Neutrophil (primary cell): ENCODE measurements around the gene CTSH.
"Not testable (repeated sequence)": the region's sequence is repeated elsewhere in the genome, so short reads cannot be mapped to it uniquely, and the experiment has no call there.

Experiments used
- H3K27ac ChIP-seq: fragments of 200-600 bp; sonication (generic); 2 replicates; pipeline ENCODE4 v1.5.1; 2016; ENCODE audit warnings: mild to moderate bottlenecking, moderate library complexity
- H3K27me3 ChIP-seq: fragments of 200-600 bp; sonication (generic); 2 replicates; pipeline ENCODE4 v1.6.0; 2016; ENCODE audit warnings: mild to moderate bottlenecking
- H3K36me3 ChIP-seq: fragments of 200-600 bp; sonication (generic); 2 replicates; pipeline ENCODE4 v1.5.1; 2017
- H3K4me1 ChIP-seq, 2 experiments: fragments of 200-600 bp in 1 of 2; sonication (generic) in 1 of 2; 1 replicate in 1 of 2; 2 replicates in 1 of 2; pipeline versions ENCODE4 v1.5.1 to v1.6.1; 2013 to 2016; ENCODE audit warnings: low read depth in 1 of 2, low read length in 1 of 2, mild to moderate bottlenecking in 1 of 2, moderate library complexity in 1 of 2; ENCODE audit not compliant: control insufficient read depth in 1 of 2, insufficient read depth in 1 of 2
- H3K4me3 ChIP-seq, 2 experiments: fragments of 200-600 bp in 1 of 2; sonication (generic) in 1 of 2; 1 replicate in 1 of 2; 2 replicates in 1 of 2; pipeline ENCODE4 v1.5.1; 2013 to 2016; ENCODE audit warnings: low read depth in 1 of 2, low read length in 1 of 2, mild to moderate bottlenecking in 1 of 2, moderate library complexity in 1 of 2
- H3K9me3 ChIP-seq: fragments of 200-600 bp; sonication (generic); 2 replicates; pipeline ENCODE4 v1.5.1; 2016
- TF ChIP-seq, protein P1 (sequence below): fragments of 200-600 bp; sonication (generic); IDR thresholded peaks from 2 replicates; pipeline ENCODE4 v1.5.1; 2016; ENCODE audit warnings: antibody characterized with exemption

Gene CTSH

GRCh38 chr15:78873793-78874765 is 70.8 kb downstream of the CTSH start:
- H3K27me3 ChIP-seq = no peaks in the 10 kb centered on the region
- H3K9me3 ChIP-seq = no peaks in the 10 kb centered on the region

DNA sequence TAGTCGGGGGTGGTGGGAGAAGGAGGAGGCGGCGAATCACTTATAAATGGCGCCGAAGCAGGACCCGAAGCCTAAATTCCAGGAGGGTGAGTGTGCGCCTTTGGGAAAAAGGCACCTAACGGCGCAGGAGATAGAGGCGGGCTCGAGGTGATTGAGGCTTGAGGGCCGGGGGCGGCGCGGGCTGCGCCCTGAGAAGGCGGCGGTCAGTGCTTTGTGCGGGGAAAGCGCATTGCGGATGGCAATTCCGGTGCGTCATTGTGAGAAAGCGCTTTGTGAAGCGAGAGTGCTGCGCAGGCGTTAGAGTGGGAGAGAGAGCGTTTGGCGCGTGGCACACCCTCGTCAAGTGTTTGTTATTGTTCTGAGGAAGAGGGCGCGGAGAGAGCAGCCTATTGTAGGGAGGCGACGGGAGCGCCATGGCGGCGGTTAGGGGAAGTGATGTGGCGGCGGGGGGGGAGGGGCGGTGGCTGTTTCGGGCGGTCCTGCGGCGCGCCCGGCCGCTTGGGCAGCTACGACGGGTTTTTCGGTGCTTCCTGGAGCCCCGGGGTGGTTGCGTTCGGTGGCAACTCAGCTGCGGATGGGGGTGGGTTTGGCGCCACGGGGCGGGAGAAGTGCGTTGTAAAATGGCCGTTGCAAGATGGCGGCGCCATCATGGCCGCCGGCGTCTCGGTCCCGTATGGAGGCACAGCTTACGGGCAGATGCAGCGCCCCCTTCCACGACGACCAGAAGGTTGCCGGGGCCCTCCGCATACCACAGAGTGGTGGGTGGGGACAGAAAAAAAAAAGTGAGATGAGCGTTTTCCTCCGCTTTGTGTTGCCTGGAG is 71.7 kb downstream of the CTSH start:
- no peaks in the 10 kb centered on the region for H3K27me3 ChIP-seq
- H3K36me3 ChIP-seq = no peaks in the 10 kb centered on the region
- peaks cover 21 to 34% of the 10 kb centered on the region in 2 experiments for H3K4me1 ChIP-seq
- peak overlapping the region; percentile 94 for H3K27ac ChIP-seq
- peak overlapping the region; percentile 77 to 99 for H3K4me3 ChIP-seq
- TF ChIP-seq, protein P1, sequence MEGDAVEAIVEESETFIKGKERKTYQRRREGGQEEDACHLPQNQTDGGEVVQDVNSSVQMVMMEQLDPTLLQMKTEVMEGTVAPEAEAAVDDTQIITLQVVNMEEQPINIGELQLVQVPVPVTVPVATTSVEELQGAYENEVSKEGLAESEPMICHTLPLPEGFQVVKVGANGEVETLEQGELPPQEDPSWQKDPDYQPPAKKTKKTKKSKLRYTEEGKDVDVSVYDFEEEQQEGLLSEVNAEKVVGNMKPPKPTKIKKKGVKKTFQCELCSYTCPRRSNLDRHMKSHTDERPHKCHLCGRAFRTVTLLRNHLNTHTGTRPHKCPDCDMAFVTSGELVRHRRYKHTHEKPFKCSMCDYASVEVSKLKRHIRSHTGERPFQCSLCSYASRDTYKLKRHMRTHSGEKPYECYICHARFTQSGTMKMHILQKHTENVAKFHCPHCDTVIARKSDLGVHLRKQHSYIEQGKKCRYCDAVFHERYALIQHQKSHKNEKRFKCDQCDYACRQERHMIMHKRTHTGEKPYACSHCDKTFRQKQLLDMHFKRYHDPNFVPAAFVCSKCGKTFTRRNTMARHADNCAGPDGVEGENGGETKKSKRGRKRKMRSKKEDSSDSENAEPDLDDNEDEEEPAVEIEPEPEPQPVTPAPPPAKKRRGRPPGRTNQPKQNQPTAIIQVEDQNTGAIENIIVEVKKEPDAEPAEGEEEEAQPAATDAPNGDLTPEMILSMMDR = peak; percentile 32
- no peaks in the 10 kb centered on the region for H3K9me3 ChIP-seq

More at GRCh38 chr15:78873793-78874765, 70.8 kb downstream of the CTSH start:
- peaks cover 2% of the 10 kb centered on the region for H3K36me3 ChIP-seq
- H3K27ac ChIP-seq = peak overlapping the region; percentile 94
- H3K4me3 ChIP-seq = peak overlapping the region; percentile 77 to 99
- TF ChIP-seq, protein P1 = no peak
- H3K4me1 ChIP-seq = peaks cover 25 to 36% of the 10 kb centered on the region in 2 experiments

DNA sequence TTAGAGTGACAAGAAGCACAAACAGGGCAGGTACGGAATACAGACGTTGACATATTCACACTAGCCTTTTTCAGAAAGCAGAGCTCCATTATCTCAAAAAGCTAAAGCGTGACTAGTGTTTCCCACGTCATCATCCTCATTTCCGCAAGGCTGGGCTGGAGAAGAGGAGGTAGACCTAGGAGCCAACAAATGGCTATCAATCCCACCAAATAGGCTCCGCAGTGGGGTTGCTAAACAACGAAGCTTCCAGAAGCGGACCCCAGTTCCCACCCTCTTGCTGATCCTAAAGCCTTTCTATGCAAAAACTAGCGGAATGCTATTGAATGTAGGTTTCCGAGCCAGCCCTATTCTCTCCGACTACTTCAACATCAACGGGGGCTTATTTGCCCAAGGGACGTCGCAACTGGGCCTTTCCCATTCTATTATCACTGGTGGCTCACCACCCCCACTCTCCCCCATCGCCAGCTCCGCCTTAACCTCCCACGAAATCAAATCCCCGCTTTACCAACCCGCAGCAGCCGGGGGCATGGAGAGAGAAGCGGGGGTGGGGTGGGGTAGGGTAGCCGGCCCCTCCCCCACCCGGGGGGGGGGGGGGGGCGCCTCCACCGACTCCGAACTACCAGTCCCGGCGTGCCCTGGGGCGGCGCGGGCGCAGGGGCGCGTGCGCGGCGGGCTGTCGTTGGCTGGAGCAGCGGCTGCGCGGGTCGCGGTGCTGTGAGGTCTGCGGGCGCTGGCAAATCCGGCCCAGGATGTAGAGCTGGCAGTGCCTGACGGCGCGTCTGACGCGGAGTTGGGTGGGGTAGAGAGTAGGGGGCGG is 72.5 kb downstream of the CTSH start, which contains the start of gene MORF4L1:
Gene MORF4L1, plus strand, starts transcription at position 736 of the 817 bp plus-strand sequence. CDS start 128 bp downstream, outside the sequence.
- Histone ChIP-seq H3K27ac (peak within 1 kb of the TSS; percentile 94), H3K36me3 (no peaks in the 10 kb centered on the region), H3K4me3 (peak within 1 kb of the TSS; percentile 77 to 99), H3K4me1 (peaks cover 21 to 33% of the 10 kb centered on the region in 2 experiments), H3K27me3 (no peaks in the 10 kb centered on the region), H3K9me3 (no peaks in the 10 kb centered on the region)
- TF ChIP-seq, protein P1 = no peak

DNA sequence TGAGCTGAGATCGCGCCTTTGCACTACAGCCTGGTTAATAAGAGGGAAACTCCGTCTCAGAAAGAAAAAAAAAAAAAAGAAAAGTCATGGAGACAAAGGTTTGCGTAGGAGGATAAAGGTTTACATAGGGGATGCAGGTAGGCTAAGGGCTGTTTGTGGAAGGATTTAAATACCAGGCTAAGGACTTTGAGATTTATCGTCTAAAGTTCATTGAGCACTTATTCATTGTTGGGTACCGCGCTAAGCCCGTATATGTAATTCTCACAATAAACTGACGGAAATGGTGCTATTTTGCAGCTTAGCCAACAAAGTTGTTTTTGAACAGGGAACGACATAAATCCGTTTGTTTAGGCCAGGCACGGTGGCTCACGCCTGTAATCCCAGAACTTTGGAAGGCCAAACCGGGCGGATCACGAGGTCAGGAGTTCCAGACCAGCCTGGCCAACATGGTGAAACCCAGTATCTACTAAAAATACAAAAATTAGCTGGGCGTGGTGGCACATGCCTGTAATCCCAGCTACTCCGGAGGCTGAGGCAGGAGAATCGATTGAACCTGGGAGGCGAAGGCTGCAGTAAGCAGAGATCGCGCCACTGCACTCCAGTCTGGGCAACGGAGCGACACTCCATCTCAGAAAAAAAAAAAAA is 73.2 kb downstream of the CTSH start:
- Histone ChIP-seq H3K4me3 (peak overlapping the region in 1 of 2 experiments; percentile 99), H3K4me1 (peaks cover 21 to 32% of the 10 kb centered on the region in 2 experiments)
- not testable (repeated sequence) for H3K27me3 ChIP-seq, H3K9me3 ChIP-seq, H3K36me3 ChIP-seq, H3K27ac ChIP-seq
